Measurements from ENCODE around the gene SLC25A47.
"Not testable (repeated sequence)": the region's sequence is repeated elsewhere in the genome, so short reads cannot be mapped to it uniquely, and the experiment has no call there.

SLC25A47 gene

DNA sequence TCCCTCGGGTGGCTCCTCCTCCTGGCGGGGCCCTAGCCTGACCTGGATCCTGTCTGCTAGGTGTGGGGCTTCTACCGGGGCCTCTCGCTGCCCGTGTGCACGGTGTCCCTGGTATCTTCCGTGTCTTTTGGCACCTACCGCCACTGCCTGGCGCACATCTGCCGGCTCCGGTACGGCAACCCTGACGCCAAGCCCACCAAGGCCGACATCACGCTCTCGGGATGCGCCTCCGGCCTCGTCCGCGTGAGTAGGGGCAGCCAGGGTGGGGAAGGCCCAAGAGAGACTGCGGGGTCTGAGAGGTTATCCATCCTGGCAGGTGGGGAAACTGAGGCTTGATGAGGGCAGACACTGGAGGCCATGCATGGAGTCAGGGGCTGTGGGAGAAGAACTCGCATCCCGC is 4.0 kb downstream of the SLC25A47 start:
- no peak for DNase-seq (ENCODE audit: low read depth)

DNA sequence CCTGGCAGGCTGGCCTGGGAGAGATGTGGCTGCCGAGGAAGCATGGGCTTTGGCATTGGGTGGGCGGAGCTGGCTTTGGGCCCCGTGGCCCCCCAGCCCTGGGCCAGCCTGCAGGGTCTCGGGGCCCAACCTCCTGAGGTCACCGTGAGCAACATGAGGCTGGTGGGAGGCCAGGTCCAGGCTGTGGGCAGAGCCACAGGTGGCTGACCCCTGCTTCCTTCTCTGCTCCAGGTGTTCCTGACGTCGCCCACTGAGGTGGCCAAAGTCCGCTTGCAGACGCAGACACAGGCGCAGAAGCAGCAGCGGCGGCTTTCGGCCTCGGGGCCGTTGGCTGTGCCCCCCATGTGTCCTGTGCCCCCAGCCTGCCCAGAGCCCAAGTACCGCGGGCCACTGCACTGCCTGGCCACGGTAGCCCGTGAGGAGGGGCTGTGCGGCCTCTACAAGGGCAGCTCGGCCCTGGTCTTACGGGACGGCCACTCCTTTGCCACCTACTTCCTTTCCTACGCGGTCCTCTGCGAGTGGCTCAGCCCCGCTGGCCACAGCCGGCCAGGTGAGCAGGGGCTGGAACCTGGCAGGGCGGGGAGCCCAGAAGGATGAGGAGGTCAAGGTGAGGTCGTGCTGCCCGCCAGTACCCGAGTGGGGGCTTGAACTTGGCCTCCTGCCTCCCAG is 5.5 kb downstream of the SLC25A47 start:
- DNase-seq (ENCODE audit: low read depth), result no peak

DNA sequence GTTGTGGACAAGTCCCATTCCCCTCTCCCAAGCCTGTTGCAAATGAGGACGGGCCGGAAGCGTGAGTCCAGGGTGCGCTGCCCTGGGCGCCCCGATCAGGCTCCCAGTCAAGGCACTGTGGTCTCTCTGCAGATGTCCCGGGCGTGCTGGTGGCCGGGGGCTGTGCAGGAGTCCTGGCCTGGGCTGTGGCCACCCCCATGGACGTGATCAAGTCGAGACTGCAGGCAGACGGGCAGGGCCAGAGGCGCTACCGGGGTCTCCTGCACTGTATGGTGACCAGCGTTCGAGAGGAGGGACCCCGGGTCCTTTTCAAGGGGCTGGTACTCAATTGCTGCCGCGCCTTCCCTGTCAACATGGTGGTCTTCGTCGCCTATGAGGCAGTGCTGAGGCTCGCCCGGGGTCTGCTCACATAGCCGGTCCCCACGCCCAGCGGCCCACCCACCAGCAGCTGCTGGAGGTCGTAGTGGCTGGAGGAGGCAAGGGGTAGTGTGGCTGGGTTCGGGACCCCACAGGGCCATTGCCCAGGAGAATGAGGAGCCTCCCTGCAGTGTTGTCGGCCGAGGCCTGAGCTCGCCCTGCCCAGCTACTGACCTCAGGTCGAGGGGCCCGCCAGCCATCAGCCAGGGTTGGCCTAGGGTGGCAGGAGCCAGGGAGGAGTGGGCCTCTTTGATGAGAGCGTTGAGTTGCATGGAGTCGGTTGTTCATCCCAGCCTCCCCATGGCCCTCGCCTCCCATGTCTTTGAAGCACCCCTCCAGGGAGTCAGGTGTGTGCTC is 6.3 kb downstream of the SLC25A47 start:
- no peak for DNase-seq (ENCODE audit: low read depth)

DNA sequence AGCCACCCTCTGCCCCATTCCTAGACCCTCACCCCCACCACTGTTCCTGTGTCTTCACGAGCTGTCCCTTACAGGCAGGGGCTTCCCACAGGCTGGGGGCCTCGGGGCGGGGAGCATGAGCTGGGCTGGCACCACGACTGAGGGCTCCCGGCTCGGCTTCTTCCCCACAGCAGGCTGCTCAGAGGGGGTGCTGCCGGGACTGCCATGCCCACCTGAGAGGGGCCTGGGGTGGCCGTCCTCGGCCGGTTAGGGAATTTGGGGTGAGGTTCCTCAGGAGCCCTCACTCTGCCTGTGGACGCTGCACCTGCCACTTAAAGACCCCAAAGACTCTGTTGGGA is 6.8 kb downstream of the SLC25A47 start:
- no peak for DNase-seq (ENCODE audit: low read depth)

DNA sequence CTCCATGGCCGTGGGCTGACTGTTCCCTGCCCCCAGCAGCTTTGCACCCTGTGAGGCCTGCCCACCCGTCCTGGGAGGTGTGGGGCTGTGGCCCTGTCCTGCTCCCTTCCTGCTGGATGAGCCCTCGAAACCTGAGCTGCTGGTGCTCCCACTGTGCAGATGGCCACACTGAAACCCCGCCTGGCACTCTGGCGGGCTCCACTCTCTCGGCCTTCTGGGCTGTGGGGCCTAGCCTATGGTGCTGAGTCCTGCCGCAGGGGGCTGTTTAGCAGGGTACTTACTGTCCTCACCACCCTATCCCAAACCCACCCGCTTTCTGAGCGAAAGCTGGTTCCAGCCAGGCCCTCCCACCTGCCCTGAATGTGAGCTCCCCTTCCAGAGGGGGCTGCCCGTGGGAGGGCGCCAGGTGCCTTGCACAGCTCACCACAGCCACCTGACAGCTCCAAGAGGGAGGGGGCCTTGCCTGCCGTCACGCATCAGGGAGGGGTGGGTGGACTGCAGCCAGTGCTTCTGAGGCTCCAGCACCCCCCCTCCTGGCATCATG is 7.3 kb downstream of the SLC25A47 start:
- no peak for DNase-seq (ENCODE audit: low read depth)

DNA sequence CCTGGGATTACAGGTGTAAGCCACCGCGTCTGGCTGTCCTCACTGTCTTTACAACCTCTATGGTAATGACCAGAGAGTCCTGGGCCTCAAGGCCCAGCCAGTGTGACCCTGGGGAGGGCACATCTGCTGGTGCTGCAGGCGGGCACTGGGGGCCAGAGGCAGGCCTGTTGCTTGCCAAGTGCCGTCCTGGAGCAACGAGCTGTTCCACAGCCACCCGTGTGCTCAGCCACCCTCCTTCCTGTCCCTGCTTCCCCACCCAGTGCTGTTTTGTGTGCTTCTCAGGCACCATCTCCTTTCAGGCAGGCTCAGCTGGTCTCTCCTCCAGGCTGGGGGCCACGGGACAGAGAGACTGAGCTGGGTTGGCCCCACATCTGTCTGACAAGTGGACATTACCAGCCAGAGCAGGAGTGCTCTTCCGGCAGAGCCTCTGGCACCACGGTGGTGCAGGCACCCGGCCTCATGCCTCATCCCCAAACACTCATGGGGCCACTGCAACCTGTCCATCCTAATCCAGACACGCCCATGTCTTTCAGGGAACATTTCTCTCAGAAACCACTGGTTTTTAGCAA is 9.0 kb downstream of the SLC25A47 start:
- DNase-seq (ENCODE audit: low read depth), result no peak

DNA sequence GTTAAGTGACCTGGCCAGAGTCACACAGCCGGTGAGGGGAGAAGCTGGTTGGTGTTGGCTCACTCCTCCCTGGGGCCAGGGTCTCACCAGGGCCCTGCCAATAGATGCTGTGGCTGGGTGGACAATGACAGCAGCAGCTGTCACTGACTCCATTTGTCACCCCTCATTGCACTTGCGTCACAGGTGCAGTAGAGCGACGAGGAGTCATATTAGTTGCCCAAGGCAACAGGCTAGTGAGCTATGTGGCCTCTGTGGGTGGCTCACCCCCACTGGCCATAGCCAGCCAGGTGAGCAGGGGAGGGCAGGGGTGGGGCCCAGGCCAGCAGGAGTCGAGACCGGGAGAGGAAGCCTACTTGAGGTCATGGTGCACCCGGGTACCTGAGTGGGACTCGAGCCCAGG is 9.7 kb downstream of the SLC25A47 start:
- DNase-seq (ENCODE audit: low read depth), result no peak

DNA sequence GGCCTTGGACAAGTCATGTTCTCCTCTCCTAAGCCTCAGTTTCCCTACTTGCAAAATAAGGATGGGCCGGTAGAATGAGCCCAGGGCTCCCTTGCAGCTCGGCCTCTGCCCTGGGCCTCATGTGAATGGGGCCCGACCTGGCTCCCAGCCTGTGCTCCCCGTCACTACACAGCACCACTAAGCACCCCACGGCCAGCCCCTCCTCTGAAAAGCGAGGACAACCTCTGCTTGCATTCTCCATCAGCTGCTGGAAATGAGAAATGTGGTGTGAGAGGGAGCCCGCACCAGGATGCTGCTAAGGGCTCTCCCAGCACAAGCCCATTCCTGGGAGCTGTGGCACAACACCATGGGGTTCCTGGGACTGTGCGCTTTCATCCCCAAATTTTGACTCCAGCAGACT is 10.2 kb downstream of the SLC25A47 start:
- DNase-seq (ENCODE audit: low read depth), result no peak

DNA sequence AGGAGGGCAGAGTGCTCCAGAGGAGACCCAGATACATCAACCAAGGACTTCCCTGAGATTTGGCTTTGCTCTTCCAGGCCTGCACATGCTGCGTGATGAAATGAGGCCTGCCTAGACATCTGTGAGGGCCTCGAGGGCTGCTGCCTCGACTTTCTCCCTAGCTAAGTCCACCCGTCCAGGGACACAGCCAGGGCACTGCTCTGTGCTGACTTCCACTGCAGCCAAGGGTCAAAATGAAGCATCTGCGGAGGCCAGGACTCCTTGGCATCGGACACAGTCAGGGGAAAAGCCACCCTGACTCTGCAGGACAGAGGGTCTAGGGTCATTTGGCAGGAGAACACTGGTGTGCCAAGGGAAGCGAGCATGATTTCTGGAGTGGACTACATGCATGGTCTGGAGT is 10.7 kb downstream of the SLC25A47 start:
- DNase-seq (ENCODE audit: low read depth), result no peak

DNA sequence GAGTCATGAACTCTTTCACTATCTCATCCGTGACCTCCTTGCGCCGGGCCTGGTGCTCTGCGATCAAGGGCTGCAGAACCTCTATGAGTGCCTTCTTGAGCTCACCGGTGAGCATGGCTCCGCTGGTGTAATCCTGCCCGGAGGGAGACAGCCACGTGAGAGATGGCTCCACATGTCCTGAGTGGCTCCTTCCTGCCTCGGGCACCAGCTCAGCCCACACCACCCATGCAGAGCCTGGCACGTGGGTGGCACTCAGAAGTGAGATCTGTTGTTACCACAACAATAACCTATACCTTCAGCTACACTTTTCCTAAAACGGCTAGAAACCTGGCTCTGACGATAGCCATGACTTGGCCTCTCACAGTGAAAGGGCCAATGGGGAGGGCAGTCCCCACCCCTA is 11.8 kb downstream of the SLC25A47 start:
- DNase-seq (ENCODE audit: low read depth), result no peak

DNA sequence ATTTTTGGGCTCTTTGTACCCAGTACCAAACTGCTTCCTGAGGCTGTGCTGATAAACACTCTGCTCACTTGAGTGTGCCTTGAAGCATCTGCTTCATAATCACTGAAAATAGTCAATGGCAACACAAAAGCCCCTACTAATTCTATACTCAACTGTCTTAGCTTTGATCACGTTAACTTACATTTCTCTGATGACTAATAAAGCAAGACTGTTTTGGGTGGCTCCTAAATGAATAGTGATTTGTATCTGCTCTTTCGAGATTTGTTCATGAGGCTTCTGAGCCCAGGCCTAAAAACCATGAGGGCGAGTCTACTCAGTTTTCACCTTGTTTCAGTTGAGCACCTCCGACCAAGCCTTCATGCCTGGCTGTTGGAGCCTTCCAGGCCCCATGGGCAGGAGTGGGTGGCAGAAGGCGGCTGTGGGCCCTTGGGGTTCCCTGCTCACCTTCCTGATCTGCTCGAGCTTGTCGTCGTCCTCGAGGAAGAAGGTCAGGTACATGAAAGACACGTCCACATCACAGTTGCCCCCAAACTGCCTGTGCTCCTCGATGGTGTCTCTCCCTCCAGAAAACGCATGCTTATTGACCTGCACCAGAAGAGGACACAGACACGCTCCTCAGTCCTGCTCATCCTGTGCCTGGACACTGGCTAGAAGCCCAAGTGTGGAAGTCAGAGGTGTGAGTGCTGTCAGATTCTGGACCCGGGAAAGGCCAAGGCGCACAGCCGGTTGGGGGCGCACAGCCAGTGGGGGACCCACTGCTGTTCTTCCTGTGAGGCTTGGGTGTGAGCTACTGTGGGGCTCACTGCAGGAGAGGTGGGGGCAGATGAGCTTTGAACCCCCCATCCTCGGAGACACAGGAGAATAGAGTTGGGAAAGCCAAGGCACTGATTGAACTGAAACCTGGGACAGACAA is 13.7 kb downstream of the SLC25A47 start:
- DNase-seq (ENCODE audit: low read depth), result no peak

DNA sequence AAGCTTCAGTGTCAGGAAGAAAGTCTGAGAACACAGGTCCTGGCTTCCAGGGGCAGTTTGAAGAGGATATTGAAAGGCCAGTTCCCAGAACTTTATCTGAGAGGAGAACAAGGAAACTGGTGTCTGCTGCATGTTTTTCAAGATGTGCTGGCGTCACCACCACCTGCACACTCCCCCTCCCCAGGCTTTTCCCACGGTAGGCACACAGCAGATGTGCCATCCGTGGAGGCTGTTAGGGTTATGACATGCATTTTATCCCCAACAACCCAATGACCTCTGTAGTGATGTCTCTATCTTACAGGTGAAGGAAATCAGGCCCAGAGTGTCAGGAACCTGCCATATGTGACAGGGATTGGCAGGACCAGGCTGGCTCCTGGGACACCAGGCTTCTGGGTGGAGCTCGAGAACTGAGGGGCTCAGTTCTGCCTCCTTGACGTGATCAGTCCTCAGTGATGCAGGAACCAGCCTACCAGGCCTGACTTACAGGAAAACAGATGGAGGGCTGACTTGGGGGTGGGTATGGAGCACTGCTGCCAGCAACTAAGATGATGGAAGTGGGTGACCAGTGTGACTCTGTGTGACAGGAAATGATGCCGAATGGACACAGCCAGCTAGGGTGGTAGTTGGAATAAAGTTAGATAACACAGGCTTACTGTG is 16.8 kb downstream of the SLC25A47 start:
- DNase-seq (ENCODE audit: low read depth), result no peak

DNA sequence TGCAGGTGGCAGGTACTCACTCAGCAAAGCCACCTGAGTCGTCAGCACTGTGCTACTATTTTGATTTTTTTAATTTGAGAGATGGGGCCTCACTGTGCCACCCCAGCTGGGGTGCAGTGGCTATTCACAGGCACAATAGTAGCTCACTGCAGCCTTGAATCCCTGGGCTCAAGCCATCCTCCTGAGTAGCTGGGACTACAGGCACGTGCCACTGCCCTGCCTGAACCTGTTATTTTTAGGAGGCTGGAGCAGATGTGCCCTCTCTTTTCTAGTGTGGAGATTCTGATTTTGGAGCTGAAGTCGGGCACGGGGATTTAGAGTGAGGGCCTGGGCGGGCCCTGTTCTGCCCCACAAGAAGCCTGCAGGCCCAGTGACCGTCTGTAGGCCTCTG is 17.3 kb downstream of the SLC25A47 start:
- no peak for DNase-seq (ENCODE audit: low read depth)

DNA sequence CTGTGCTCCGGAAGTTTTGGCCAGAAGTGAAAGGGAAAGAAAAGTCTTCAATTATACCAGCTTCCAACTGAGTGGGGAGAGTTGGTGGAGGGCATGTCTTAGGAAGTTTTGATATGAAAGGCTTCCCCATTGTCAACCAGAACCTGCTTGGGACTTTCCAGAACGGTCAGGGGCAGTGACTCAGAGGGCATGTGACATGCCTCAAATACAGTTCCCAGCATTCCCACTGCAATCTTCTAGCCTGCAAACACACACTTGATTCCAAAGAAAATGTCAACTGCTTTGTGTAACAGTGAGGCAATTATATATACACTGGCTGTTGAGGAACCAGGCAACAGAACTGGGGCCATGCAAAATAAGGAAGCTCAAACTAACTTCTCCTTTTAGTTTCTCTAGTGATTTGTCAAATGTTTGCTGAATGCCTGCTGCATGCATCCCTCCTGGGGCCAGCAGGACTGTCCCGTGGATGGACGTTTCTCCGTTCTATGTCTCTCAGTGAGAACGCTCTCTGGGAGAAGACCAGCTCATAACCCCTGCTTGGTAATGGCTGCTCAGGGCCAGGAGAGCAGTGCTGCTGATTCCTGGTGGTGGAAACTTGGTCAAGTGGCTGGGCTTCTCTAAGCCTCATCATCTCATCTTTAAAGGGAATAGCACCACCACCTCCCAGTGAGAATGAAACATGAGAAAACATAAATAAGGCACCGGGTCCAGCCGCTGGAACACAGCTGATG is 18.3 kb downstream of the SLC25A47 start:
- peak; percentile 8 for DNase-seq (ENCODE audit: low read depth)

DNA sequence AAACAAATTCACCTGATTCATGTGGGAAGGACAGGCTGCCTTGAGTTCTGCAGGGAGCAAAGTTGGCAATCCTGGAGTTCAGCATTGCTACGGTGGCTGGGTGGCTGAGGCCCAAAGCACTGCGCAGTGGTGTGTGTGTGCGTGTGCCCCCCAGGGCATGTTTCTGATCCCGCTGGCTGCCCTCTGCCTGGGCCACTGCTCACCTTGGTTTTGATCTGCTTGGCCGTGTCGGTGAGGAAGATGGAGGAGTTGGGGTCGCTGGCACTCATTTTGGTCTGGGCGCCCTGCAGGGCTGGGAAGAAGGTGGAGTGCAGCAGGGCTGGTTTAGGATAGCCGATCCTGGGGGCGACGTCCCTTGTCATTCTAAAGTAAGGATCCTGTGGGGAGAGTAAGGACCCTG is 19.1 kb downstream of the SLC25A47 start:
- no peak for DNase-seq (ENCODE audit: low read depth)

DNA sequence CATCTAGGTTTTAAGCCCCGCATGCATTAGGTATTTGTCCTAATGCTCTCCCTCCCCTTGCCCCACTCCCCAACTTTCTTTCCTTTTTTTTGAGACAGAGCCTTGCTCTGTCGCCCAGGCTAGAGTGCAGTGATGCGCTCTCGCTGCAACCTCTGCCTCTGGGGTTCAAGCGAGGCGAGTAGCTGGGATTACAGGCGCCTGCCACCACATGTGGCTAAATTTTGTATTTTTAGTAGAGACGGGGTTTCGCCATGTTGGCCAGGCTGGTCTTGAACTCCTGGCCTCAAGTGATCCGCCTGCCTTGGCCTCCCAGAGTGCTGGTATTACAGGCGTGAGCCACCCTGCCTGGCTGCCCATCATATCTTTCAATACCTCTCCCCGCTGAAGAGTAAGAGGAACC is 19.7 kb downstream of the SLC25A47 start:
- DNase-seq (ENCODE audit: low read depth), result not testable (repeated sequence)

DNA sequence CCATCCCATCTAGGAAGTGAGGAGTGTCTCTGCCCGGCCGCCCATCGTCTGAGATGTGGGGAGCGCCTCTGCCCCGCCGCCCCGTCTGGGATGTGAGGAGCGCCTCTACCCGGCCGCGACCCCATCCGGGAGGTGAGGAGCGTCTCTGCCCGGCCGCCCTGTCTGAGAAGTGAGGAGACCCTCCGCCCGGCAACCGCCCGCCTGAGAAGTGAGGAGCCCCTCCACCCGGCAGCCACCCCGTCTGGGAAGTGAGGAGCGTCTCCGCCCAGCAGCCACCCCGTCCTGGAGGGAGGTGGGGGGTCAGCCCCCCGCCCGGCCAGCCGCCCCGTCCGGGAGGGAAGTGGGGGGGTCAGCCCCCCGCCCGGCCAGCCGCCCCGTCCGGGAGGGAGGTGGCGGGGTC is 21.5 kb downstream of the SLC25A47 start:
- DNase-seq (ENCODE audit: low read depth), result not testable (repeated sequence)

DNA sequence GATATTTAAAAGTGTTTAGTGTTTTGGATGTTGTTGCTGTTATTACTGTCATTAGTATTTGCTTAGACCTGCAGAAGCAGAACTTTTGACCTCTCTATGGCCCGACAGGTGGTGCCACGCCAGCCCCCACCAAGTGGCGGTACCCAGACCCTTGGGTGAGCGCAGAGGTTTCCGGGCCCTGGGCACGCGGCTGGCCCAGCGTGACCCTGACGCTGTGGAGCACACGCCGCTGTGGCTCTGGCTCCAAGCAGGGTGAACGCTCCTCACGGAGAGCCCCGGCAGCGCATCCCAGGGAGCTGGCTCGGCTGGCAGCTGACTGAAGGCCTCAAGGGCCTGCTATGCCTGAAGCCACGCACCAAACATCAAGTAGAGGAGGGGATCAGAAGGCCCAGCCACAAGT is 22.6 kb downstream of the SLC25A47 start:
- DNase-seq (ENCODE audit: low read depth), result no peak

DNA sequence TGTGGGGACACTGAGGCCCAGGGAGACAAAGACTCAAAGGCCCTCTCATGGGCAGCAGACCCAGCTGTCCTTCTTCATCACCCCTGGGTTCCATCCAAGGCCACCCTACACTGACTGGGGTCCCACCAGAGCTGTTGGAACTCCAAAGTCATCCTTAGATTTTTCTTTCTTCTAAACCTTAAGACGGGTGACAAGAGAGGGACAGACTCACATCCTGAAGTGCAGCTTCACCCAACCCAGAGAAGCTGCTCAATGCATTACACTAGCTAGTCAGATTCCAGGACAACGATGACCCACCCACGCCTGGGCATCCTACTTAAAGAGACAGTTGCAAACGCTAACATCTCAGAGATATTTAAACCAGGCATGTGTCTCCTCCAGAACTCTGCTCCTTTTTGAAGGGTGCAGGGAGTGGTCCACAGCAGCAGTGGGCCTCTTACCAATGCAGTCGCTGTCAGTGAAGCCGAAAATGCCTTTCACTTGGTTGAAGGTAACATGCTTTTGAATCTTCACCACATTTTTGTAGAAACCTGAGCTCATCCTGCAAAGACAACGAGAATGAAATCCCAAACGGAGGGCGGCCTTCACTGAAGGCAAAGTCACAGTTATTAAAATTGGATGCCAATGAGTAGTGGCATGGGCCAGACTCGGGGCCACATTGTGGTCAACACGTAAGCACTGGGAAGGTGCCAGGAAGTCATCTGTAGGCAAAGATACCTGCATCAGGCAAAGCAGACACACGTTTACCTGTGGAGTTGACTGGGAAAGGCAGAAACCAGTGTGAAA is 23.4 kb downstream of the SLC25A47 start:
- no peak for DNase-seq (ENCODE audit: low read depth)

DNA sequence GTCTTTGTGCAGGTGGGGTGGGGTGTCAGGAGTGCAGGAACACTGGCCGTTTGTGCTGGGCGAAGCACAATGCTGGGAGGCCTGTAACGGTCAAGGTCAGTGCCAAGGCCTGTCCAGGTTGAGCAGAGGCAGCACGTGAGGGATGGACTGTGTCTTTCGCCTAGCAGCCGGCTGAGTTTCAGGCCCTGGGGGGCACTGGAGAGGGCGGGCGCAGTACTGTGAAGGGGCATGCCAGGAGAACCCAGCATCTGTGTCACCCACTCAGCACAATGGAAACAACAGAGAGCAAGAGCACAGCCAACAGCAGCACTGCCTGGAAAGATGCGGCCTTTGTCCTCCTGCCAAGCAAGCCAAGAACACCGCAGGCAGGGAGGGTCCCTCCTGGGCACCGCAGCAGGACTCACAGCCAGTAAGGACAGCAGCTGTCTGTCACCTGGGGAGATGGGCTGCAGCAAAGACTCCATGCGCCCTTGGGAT is 25.2 kb downstream of the SLC25A47 start:
- DNase-seq (ENCODE audit: low read depth), result no peak

Measured in HS-27A (cell line).